ENCODE data around the gene MYO1E. TPM values are rescaled to one million over a fixed set of nuclear protein-coding genes. Genes with fewer than 3 reads are reported as not detected.
A peak's percentile ranks its signal among the peaks of the same experiment; 100 is the strongest.

The MYO1E gene
- total and polyA plus RNA-seq, 5 donors = 8.4 to 28.5 (median 23.1) TPM

GRCh38 chr15:59119625-59120024, 253.0 kb downstream of the MYO1E start:
- WGBS = 90% methylated on average over 5 of the region's 5 CpGs
- Histone ChIP-seq H3K4me3 (ENCODE audit: low read length) (no peak overlapping the region), H3K9me3 (ENCODE audit: control insufficient read depth, low read length) (no peaks in the 10 kb centered on the region), H3K4me1 (ENCODE audit: control insufficient read depth, insufficient read depth, low read length) (no peaks in the 10 kb centered on the region), H3K27ac (ENCODE audit: low read length) (no peak overlapping the region), H3K27me3 (ENCODE audit: control insufficient read depth, insufficient read depth) (no peaks in the 10 kb centered on the region)
- intact Hi-C loops (cut with DNase I) = no loop called here
- ATAC-seq = no peak
- DNase-seq = no peak

- H3K4me1 ChIP-seq (ENCODE audit: control insufficient read depth, insufficient read depth, low read length) = no peaks in the 10 kb centered on the region
- DNase-seq = no peak
- ATAC-seq = no peak
- no peaks in the 10 kb centered on the region for H3K9me3 ChIP-seq (ENCODE audit: control insufficient read depth, low read length)
- 98% methylated on average over 6 of the region's 6 CpGs for WGBS
- H3K4me3 ChIP-seq (ENCODE audit: low read length) = no peak overlapping the region
- H3K27me3 ChIP-seq (ENCODE audit: control insufficient read depth, insufficient read depth) = no peaks in the 10 kb centered on the region
- intact Hi-C loops (cut with DNase I) = no loop called here
- H3K27ac ChIP-seq (ENCODE audit: low read length) = no peak overlapping the region
Observed at GRCh38 chr15:59116771-59117170, 255.9 kb downstream of the MYO1E start.

- 94% methylated on average over 1 of the region's 1 CpG for WGBS
- Histone ChIP-seq H3K27me3 (ENCODE audit: control insufficient read depth, insufficient read depth) (no peaks in the 10 kb centered on the region), H3K4me1 (ENCODE audit: control insufficient read depth, insufficient read depth, low read length) (no peaks in the 10 kb centered on the region), H3K27ac (ENCODE audit: low read length) (no peak overlapping the region), H3K9me3 (ENCODE audit: control insufficient read depth, low read length) (no peaks in the 10 kb centered on the region), H3K4me3 (ENCODE audit: low read length) (no peak overlapping the region)
- intact Hi-C loops (cut with DNase I) = no loop called here
- no peak for DNase-seq
- no peak for ATAC-seq
Observed at GRCh38 chr15:59116141-59116540, 256.5 kb downstream of the MYO1E start.

- 83% methylated on average over 2 of the region's 2 CpGs for WGBS
- Histone ChIP-seq H3K4me1 (ENCODE audit: control insufficient read depth, insufficient read depth, low read length) (no peaks in the 10 kb centered on the region), H3K27me3 (ENCODE audit: control insufficient read depth, insufficient read depth) (no peaks in the 10 kb centered on the region), H3K9me3 (ENCODE audit: control insufficient read depth, low read length) (no peaks in the 10 kb centered on the region), H3K4me3 (ENCODE audit: low read length) (no peak overlapping the region), H3K27ac (ENCODE audit: low read length) (no peak overlapping the region)
- ATAC-seq (no peak), DNase-seq (no peak)
- intact Hi-C loops (cut with DNase I) = no loop called here
Observed at GRCh38 chr15:59115047-59115446, 257.6 kb downstream of the MYO1E start.

GRCh38 chr15:59111251-59111650, 261.4 kb downstream of the MYO1E start:
- Histone ChIP-seq H3K4me1 (ENCODE audit: control insufficient read depth, insufficient read depth, low read length) (no peaks in the 10 kb centered on the region), H3K27ac (ENCODE audit: low read length) (no peak overlapping the region), H3K9me3 (ENCODE audit: control insufficient read depth, low read length) (no peaks in the 10 kb centered on the region), H3K4me3 (ENCODE audit: low read length) (no peak overlapping the region), H3K27me3 (ENCODE audit: control insufficient read depth, insufficient read depth) (no peaks in the 10 kb centered on the region)
- ATAC-seq (no peak), DNase-seq (no peak)
- WGBS = 88% methylated on average over 4 of the region's 4 CpGs
- intact Hi-C loops (cut with DNase I) = no loop called here

GRCh38 chr15:59105854-59106253, 266.8 kb downstream of the MYO1E start:
- Histone ChIP-seq H3K4me1 (ENCODE audit: control insufficient read depth, insufficient read depth, low read length) (no peaks in the 10 kb centered on the region), H3K4me3 (ENCODE audit: low read length) (no peak overlapping the region), H3K27ac (ENCODE audit: low read length) (no peak overlapping the region), H3K9me3 (ENCODE audit: control insufficient read depth, low read length) (no peaks in the 10 kb centered on the region), H3K27me3 (ENCODE audit: control insufficient read depth, insufficient read depth) (no peaks in the 10 kb centered on the region)
- ATAC-seq = no peak
- intact Hi-C loops (cut with DNase I) = no loop called here
- DNase-seq = no peak
- WGBS = 64% methylated on average over 2 of the region's 2 CpGs

GRCh38 chr15:59104912-59105732, 267.5 kb downstream of the MYO1E start, which contains the start of gene CCNB2:
Gene CCNB2 (plus strand): TSS chr15:59105146. CDS start chr15:59105269, 123 bp downstream.
- DNase-seq (peak; percentile 81 to 93 (median 92)), ATAC-seq (peak; percentile 99)
- WGBS = under 1% methylated on average over 57 of the region's 57 CpGs
- Histone ChIP-seq H3K27ac (ENCODE audit: low read length) (no peak within 1 kb of the TSS), H3K4me3 (ENCODE audit: low read length) (peak within 1 kb of the TSS; percentile 72), H3K27me3 (ENCODE audit: control insufficient read depth, insufficient read depth) (no peaks in the 10 kb centered on the region), H3K9me3 (ENCODE audit: control insufficient read depth, low read length) (no peaks in the 10 kb centered on the region), H3K4me1 (ENCODE audit: control insufficient read depth, insufficient read depth, low read length) (no peaks in the 10 kb centered on the region)
- intact Hi-C loops (cut with DNase I) = no loop called here

GRCh38 chr15:59104602-59104911, 268.1 kb downstream of the MYO1E start:
- ATAC-seq (peak; percentile 18 to 51), DNase-seq (no peak)
- WGBS = 3% methylated on average over 9 of the region's 9 CpGs
- no peaks in the 10 kb centered on the region for H3K4me1 ChIP-seq (ENCODE audit: control insufficient read depth, insufficient read depth, low read length)
- H3K4me3 ChIP-seq (ENCODE audit: low read length) = peak overlapping the region; percentile 72
- no peaks in the 10 kb centered on the region for H3K27me3 ChIP-seq (ENCODE audit: control insufficient read depth, insufficient read depth)
- intact Hi-C loops (cut with DNase I) = no loop called here
- H3K27ac ChIP-seq (ENCODE audit: low read length) = no peak overlapping the region
- no peaks in the 10 kb centered on the region for H3K9me3 ChIP-seq (ENCODE audit: control insufficient read depth, low read length)

- H3K4me3 ChIP-seq (ENCODE audit: low read length) = no peak overlapping the region
- no peak overlapping the region for H3K27ac ChIP-seq (ENCODE audit: low read length)
- intact Hi-C loops (cut with DNase I) = no loop called here
- no peaks in the 10 kb centered on the region for H3K9me3 ChIP-seq (ENCODE audit: control insufficient read depth, low read length)
- DNase-seq = no peak
- no peaks in the 10 kb centered on the region for H3K27me3 ChIP-seq (ENCODE audit: control insufficient read depth, insufficient read depth)
- no peak for ATAC-seq
- no peaks in the 10 kb centered on the region for H3K4me1 ChIP-seq (ENCODE audit: control insufficient read depth, insufficient read depth, low read length)
- WGBS = 84% methylated on average over 2 of the region's 2 CpGs
Observed at GRCh38 chr15:59099162-59099685, 273.4 kb downstream of the MYO1E start.

GRCh38 chr15:59096429-59096828, 276.2 kb downstream of the MYO1E start:
- WGBS = 94% methylated on average over 3 of the region's 3 CpGs
- intact Hi-C loops (cut with DNase I) = no loop called here
- ATAC-seq (no peak), DNase-seq (no peak)
- H3K27me3 ChIP-seq (ENCODE audit: control insufficient read depth, insufficient read depth) = no peaks in the 10 kb centered on the region
- H3K4me3 ChIP-seq (ENCODE audit: low read length) = no peak overlapping the region
- no peak overlapping the region for H3K27ac ChIP-seq (ENCODE audit: low read length)
- no peaks in the 10 kb centered on the region for H3K9me3 ChIP-seq (ENCODE audit: control insufficient read depth, low read length)
- no peaks in the 10 kb centered on the region for H3K4me1 ChIP-seq (ENCODE audit: control insufficient read depth, insufficient read depth, low read length)

- intact Hi-C loops (cut with DNase I) = no loop called here
- Histone ChIP-seq H3K4me3 (ENCODE audit: low read length) (no peak overlapping the region), H3K9me3 (ENCODE audit: control insufficient read depth, low read length) (no peaks in the 10 kb centered on the region), H3K27ac (ENCODE audit: low read length) (no peak overlapping the region), H3K4me1 (ENCODE audit: control insufficient read depth, insufficient read depth, low read length) (no peaks in the 10 kb centered on the region), H3K27me3 (ENCODE audit: control insufficient read depth, insufficient read depth) (no peaks in the 10 kb centered on the region)
- DNase-seq (no peak), ATAC-seq (no peak)
- WGBS = 97% methylated on average over 1 of the region's 1 CpG
Observed at GRCh38 chr15:59094077-59094476, 278.6 kb downstream of the MYO1E start.
